Esophagus muscularis mucosa (tissue), 3 donors: ENCODE measurements around the gene STON2.

Experiments
- POLR2A ChIP-seq: fragments of 450-650 bp; IDR thresholded peaks from one replicate; pipeline ENCODE4 v1.6.1; 2017; ENCODE audit warnings: antibody characterized with exemption, moderate library complexity, mild to moderate bottlenecking, low read depth
- POLR2AphosphoS5 ChIP-seq, 2 donors: sonication (generic); formaldehyde crosslinking; IDR thresholded peaks; one replicate each; pipeline ENCODE4 v1.6.1; 2017; ENCODE audit warnings: antibody characterized with exemption in 2 of 2
- TF ChIP-seq, protein P1 (sequence below), 3 experiments: fragments of 200-600 bp in 2 of 3; fragments of 450-650 bp in 1 of 3; sonication (generic) in 2 of 3; IDR thresholded peaks; one replicate each; pipeline ENCODE4 v1.5.1; 2017 to 2019; ENCODE audit warnings: antibody characterized with exemption in 3 of 3, mild to moderate bottlenecking in 2 of 3, moderate library complexity in 1 of 3

DNA sequence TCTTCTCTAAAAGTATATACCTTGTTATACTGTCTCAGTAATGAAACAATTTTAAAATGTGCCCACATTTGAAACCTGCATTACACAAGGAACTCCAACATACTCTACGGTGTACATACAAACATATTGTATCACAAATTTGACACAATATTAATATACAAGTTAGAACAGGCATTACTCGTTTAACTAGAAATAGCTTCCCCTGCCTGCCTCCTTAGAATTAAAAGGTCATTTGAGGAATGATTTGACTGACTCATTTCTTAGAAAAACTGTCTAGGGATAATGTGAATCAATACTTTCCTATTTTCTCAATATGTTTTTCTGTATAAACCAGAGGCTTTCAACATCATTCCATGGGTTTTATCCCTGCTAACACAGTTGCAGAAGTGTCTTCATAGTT, 73.7 kb downstream of the STON2 start:
- TF ChIP-seq, protein P1, sequence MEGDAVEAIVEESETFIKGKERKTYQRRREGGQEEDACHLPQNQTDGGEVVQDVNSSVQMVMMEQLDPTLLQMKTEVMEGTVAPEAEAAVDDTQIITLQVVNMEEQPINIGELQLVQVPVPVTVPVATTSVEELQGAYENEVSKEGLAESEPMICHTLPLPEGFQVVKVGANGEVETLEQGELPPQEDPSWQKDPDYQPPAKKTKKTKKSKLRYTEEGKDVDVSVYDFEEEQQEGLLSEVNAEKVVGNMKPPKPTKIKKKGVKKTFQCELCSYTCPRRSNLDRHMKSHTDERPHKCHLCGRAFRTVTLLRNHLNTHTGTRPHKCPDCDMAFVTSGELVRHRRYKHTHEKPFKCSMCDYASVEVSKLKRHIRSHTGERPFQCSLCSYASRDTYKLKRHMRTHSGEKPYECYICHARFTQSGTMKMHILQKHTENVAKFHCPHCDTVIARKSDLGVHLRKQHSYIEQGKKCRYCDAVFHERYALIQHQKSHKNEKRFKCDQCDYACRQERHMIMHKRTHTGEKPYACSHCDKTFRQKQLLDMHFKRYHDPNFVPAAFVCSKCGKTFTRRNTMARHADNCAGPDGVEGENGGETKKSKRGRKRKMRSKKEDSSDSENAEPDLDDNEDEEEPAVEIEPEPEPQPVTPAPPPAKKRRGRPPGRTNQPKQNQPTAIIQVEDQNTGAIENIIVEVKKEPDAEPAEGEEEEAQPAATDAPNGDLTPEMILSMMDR (IDR thresholded peaks at IDR 0.05), result no peak
- TF ChIP-seq POLR2AphosphoS5 (IDR thresholded peaks at IDR 0.05) (no peak), POLR2A (no peak)
